Activated T-helper 1 cell treated with Interleukin-2 at 50 U/mL for 16 hours (primary cell): Measurements from ENCODE around the gene SCN5A.

Source experiments
- DNase-seq: peaks from one replicate; pipeline ENCODE4 v3.0.0-alpha.2; 2020; ENCODE audit warnings: low read depth

Gene SCN5A

GRCh38 chr3:38538773-38539353, 110.6 kb downstream of the SCN5A start:
- DNase-seq: no peak

DNA sequence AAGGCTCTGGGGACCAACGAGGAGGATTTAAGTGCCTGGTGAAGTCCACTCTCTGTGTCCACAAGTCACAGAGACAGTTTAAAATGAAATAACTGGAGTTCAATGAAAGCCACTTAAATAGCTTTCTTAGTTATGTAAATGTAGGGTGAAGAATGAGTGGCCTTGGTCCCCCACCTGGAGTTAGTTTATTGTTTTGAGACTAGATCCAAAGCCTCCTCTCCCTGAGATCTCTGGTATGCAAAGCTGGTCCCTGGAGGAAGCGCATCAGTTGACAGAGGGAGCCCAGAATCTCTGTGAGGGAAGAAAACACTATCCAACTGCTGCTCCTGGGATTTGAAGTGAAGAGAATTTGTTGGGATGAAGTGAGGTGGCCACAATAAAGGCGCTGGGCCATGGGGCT, 112.8 kb downstream of the SCN5A start:
- DNase-seq: no peak

- no peak for DNase-seq
Observed at GRCh38 chr3:38534604-38535003, 114.9 kb downstream of the SCN5A start.

DNA sequence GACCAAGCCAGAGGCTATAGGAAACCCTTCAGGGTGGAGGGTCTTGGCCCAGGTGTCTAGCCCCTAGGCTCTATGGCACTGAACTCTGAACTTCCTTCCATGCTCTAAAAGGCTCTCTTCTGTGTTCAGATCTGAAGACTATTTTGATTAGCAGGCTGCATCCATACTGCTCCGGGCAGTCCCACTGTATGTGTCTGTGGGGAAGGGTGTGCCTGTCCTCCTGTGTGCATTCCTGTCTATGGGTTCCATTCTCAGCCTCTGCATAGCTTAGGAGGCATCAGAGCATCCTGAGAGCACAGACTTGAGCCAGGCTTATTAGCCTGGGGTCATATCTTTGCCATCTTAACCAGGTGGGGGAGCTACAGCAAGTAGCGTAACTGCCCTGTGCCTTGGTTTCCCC, 115.3 kb downstream of the SCN5A start:
- DNase-seq: no peak

DNA sequence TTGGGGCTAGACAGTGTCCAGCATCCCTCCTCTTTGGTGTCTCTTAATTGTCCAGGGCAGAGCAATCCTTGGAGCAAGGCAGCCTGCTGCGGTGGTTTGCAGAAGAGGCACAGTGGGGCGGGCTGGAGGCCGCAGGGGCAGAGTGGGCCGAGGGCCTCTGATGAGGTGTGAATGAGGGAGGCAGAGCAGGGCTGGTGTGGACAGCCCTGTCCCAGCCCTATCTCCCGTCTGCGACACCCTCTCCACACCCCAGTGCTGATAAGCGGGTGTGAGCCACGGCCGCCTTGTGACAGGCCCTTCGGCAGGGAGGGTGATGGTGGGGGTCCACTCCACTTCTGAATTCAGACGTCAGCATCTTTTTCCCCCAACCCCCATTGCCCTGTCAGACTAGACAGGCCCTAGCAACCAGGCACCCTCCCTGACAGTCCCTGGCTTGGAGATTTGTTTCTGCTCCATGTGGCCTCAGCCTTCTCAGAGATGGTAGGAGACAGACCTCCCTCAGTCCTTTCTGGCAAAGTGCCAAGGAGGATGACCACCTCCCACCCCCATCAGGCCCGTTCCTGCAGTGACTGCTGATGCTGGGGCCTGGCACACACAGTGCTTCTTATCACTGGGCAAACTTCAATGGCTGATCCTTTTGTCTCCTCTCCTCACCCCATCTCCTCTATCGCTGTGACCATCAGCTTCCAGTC, 116.1 kb downstream of the SCN5A start:
- no peak for DNase-seq

DNA sequence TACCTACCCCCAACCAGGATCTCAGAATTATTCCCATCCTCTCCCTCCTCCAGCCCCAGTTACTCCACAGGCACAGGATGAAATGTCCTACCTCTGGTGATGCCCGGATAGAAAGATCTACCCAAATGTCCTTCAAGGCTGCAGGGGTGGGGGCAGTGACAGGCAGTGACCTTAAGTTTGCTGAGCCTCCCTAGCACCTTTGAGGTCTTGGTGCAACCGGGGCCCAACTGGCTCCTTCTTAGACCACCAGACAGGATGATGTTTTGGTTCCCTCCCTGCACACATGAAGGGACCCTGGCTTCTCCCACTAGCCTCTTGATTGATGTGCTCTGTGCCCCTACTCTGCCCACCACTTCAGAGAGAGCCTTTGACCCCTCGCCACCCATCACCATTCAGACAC, 117.0 kb downstream of the SCN5A start:
- no peak for DNase-seq

DNA sequence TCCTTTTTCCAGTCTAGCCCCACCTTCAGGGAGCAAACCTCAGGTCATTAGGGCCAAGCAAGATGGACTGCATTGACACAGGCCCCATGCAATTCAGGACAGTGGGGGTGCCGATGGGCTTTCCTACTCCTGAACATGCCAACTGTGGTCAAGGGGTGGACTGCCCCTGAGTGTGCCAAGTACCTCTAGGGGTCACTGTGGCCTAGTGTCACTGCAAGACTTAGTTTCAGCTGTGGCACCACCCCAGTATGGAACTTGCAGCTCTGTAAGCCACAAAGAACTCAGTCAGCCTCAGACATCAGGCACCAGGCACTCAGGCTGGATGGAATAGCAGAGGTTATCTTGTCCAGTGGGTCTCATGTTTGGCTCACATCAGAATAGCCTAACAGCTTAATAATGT, 121.0 kb downstream of the SCN5A start:
- no peak for DNase-seq

DNA sequence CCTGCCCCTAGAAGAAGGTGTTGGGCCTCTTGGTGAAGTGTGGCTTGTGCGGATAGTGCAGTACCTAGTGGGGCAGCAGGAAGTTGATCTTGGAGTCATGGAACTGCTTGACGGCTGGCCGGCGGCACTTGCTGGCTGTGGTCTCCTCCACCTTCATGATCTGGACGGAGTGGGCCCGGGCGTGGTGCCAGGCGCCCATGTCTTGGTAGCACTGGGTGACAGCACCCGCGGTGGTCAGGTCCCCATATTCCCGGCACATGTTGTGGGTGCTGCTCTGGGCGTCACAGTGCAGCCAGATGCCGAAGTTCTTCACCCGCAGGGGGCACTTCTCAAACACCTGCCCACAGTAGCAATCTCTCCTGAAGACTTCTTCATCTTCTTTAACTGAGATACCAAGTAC, 122.7 kb downstream of the SCN5A start:
- DNase-seq: no peak

- DNase-seq: no peak
Observed at GRCh38 chr3:38524141-38524739, 125.2 kb downstream of the SCN5A start.

- DNase-seq: no peak
Observed at GRCh38 chr3:38522002-38522401, 127.5 kb downstream of the SCN5A start.

- DNase-seq: peak; percentile 17
Observed at GRCh38 chr3:38521391-38521987, 128.0 kb downstream of the SCN5A start.

DNA sequence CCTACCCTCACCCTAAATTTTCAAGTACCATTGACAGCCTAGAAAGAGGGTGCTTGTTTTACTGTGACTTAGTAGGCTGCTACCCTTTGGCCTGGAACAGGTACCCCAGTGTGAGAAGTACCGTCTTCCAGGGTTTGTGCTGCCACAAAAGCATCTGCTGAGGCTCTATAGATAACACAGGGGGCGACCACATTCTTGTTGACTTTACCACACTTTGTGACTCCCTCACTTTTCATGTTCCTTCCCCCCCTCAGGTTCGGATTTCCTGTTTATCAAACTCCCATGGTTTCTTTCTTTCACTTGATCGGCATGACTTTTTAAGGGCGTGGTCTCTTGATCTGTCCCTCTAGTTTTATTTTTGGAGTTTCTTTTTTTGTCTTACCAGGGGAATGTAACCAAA, 129.8 kb downstream of the SCN5A start:
- no peak for DNase-seq

DNA sequence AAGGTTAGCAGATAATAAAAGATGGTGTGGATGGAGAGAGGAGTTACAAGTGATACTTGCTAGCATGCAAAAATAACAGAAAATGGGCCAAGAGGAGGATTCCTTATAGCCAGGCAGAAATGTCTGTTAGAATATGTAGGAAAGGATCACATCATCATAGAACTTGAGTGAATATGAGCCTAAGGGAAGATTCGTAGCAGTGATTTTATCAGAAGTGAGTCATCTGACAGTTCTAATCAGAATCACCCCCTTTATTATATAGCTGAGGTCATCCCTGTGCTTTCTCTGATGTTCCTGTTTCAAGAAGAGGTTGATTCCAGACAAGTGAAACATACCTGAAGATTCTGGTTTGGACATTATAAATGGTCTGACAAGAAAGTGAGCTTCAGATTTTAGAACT, 130.5 kb downstream of the SCN5A start:
- DNase-seq: no peak

GRCh38 chr3:38516669-38517068, 132.8 kb downstream of the SCN5A start:
- DNase-seq: no peak

DNA sequence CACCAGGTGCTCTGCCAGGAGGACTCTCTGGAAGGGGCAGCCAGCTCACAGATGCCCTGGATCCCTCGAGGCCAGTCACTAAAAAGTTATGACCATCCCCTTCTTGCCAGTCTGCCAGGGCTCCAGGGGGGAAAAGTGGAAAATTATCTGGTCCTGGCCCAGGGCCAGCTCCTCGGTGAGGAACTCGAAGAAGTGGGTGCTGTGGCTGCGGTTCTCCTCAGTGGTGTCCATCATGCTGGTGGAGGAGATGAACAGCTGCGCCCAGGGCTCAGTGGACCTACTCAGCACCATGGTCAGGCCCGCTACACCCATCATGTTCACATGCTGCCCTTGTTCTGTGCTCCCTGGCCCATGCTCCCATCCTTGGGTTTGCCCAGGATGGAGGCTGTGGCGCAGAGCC, 134.1 kb downstream of the SCN5A start:
- no peak for DNase-seq

DNA sequence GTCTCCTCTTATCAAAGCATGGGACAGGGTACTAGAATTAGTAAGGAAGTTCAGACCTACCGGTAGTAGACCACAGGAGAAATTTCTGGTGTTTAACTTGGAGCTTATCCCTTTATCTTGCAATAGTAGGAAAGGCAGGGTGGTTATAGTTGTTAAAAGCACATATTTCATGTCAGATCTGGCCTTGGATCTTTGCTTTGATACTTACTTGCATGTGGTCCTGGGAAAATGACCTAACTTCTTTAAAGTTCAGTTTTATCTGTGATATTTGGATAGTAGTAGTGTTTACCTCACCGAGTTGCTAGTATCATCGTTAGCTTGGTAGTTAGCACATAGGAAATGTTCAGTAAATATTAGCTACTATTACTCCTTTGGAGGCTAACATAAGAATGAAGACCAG, 137.9 kb downstream of the SCN5A start:
- DNase-seq: no peak

DNA sequence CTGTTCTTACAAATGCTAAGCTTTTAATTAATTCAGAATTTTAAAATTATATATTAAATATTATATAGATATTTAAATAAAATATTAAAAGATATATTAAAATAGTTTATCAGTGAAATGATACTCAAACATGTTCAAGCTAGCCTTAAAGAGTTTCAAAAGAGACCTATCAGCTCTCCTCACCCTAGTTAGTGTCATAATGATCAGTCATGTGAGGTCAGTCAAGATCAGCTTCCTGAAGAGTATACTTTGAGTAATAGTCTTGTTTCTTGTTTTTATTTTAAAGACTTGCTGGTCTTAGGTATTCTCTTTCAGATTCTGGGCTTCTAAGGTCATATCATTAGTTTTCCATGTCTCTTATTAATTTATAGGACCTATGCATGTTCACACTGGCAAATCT, 138.9 kb downstream of the SCN5A start:
- no peak for DNase-seq

DNA sequence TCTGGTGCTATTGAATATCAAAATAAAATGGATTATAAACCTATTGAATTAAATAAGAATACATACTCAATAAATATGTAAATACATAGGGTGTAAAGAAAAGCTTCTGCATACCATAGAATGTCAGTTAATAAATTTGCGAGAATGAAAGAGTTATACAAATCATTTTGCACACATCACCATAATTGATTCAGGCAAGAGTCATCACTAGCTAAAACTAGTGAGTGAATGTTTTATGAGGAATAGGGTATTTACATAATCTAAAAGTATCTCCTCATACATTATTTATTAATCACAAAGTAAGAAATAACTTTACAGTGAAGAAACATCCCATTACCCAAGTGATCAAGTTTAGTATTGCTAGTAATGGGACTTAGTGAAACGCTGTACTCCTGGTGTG, 139.8 kb downstream of the SCN5A start:
- no peak for DNase-seq

DNA sequence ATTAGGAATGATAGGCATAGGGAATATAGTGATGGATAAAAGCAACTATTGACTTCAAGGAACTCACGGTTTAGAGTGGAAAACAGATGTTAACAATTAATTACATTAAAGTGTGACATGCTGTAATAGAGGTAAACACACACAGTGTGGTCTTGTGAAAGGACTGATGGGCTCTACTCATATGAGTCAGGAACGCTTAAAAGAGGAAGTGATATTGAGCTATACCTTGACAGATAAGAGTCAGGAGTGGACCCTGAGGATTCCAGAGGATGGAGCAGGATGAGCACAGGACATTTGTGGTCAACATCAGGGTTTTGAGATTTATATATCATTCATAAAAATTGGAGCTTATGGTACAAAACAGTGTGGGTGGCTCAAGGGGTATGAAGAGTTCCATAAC, 142.4 kb downstream of the SCN5A start:
- no peak for DNase-seq

DNA sequence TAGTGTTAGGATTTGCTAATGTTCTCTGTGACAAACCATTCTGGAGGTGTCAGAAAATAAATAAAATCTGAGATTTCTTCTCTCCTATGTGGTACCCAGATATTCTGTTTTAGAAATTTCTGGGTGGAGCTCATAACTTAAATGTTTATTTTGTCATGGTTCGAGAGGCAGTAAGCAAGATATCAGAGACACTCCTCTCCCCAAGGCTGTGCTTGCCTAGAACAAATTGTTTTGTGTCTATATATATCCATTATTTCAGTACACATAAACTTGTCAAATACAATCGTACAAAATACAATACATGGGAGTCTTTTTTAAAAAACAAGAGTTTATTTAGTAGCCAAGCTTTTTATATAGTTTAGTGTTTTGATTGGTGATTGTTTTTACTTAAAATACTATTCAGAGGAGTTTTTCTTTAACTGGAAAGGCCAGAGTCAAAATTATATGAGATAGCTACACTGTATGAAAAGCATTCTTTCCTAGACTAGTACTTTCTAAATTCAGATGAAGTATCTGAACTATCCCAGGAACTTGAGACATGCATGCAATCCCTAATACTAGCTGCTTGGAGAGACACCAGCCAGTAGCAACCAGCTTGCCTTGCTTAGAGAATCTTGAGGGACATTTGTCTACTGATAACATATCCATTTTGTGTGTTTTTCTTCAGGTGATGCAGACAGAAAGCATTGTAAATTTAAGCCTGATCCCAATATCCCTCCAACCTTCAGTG, 148.6 kb downstream of the SCN5A start:
- no peak for DNase-seq
